HG02884 (cell line): ENCODE data around the gene TRIP6.

Experiments
- ATAC-seq: cut with Tn5 transposase; IDR thresholded peaks from one replicate; pipeline ENCODE4 v1.9.1; 2021; ENCODE audit warnings: mild to moderate bottlenecking, moderate library complexity; ENCODE audit not compliant: unreplicated experiment

TRIP6 gene

DNA sequence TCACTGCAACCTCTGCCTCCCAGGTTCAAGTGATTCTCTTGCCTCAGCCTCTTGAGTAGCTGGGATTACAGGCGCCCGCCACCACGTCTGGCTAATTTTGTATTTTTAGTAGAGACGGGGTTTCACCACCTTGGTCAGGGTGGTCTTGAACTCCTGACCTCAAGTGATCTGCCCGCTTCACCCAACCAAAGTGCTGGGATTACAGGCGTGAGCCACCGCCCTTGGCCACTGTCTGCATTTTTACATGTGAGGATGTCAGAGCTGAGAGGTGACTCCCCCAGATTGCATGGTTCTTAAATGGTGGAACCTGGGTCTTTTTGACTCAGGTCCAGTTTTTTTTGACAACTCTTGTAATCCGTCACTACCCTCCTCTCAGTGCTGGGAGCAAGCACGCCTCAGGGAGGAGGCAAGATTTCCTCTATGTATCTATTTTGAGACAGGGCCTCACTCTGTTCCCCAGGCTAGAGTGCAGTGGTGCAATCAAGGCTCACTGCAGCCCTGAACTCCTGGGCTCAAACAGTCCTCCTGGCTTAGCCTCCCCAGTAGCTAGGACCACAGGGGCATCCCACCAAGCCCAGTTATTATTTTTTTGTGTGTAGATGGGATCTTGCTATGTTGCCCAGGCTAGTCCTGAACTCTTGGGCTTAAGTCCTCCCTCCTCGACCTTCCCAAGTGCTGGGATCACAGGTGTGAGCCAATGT, 6.6 kb downstream of the TRIP6 start:
- no peak for ATAC-seq

DNA sequence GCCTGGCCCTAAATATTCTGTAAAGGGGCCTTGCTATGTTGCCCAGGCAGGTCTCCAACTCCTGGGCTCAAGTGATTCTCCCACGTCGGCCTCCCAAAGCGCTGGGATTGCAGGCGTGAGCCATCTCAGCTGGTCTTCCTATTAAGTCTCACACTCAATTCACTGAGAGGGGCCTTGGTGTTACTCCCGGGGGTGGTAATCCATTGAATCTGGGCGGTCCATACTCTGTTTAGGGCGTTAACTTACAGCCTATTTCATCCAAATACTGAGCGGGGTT, 7.1 kb downstream of the TRIP6 start:
- no peak for ATAC-seq

DNA sequence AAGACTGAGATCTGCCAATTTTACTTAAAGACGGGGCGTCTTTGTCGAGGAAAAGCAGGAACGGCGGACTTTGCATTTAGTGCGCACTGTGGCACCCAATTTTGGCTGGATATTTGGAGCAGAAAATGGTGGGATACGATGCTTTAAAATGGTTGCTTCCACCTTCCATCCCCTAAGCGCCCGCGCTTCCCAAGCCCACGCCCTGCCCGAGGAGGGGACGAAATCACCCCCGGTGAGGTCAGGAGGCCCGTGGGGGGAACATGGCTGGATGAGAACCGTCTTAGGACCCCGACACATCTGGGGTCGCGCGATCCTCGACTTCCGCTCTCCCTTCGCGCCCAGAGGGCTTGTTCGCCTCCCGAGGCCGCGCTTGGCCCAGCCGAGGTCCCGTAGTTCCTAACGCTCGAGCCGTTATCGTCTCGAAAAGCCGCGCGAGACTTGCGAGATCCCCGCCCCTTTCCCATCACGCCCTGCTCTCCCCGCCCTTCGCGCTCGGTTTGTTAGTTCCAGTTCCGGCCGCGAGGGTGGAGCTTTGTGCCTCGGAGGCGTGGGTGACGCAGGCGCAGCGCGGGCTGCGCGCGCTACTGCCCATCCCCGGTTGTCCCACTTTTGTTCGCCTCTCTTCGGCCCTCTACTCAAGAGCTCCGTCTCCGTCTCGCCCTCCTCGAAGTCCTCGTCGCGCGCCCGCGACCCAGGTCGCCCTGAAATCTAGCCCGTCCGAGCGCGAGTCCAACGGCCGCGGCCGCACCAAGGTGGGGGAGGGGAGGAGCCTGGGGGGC, 7.6 kb downstream of the TRIP6 start, which contains the start of gene SRRT:
Gene SRRT, plus strand, starts transcription at position 527 of the 779 bp plus-strand sequence. CDS start 488 bp downstream, outside the sequence.
- peak; percentile 83 for ATAC-seq

DNA sequence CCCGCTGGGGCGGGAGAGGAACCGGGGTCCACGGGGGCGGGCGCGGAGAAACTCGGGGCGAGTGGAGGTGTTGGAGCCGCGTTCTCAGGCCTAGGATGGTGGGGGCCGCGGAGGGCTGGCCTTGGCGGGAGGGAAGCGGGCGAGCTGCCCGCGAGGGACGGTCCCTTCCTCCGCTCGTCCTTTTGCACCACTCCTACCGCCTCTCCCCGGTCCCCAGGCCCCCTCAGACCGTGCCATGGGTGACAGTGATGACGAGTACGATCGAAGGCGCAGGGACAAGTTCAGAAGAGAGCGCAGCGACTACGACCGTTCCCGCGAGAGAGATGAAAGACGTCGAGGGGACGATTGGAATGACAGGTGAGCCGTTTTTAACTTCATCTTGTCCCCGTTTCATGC, 8.2 kb downstream of the TRIP6 start:
- peak; percentile 20 for ATAC-seq

DNA sequence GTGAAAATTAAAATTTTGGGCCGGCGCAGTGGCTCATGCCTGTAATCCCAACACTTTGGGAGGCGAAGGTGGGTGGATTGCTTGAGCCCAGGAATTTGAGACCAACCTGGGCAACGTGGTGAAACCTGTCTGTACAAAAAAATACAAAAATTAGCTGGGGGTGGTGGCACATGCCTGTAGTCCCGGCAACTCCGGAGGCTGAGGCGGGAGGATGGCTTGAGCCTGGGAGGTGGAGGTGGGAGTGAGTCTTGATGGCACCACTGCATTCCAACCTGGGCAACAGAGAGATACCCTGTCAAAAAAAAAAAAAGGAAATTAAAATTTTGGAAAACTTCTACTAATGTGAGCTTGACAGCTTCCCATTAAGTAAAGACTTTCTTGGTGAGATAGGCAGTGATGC, 10.8 kb downstream of the TRIP6 start:
- no peak for ATAC-seq

DNA sequence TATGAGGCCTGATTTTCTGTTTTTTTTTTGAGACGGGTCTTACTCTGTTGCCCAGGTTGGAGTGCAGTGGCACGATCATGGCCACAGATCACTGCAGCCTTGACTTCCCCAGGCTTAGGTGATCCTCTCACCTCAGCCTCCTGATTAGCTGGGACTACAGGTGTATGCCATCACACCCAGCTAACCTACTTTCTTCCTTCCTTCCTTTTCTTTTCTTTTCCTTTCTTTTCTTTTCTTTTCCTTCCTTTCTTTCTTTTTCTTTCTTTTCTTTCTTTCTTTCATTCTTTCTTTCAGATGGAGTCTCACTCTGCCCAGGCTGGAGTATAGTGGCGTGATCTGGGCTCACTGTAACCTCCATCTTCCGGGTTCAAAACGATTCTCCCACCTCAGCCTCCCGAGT, 11.5 kb downstream of the TRIP6 start:
- ATAC-seq, result no peak

DNA sequence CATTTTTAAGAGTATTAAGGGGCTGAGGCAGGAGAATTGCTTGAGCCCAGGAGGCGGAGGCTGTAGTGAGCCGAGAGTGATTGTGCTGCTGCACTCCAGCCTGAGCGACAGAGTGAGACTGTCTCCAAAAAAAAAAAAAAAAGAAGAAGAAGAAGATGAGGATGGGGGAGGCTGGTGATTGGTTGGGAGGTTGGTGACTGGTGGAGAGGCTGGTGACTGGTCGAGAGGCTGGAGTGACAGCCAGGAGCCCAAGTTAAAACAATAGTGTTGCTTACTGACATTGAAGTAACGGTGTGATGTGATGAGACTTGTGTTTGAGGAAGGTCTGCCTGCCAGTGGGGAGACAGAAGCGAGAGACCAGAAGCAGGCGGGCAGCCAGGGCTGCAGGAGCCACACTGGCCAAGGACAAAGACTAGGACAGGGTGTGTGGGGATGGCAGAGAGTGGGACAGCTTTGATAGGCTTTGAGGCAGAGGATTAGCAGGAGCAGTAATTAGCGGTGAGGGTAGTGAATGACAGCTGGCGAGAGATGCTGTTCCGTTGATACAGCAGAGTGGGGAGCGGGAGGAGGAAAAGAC, 12.6 kb downstream of the TRIP6 start:
- no peak for ATAC-seq

DNA sequence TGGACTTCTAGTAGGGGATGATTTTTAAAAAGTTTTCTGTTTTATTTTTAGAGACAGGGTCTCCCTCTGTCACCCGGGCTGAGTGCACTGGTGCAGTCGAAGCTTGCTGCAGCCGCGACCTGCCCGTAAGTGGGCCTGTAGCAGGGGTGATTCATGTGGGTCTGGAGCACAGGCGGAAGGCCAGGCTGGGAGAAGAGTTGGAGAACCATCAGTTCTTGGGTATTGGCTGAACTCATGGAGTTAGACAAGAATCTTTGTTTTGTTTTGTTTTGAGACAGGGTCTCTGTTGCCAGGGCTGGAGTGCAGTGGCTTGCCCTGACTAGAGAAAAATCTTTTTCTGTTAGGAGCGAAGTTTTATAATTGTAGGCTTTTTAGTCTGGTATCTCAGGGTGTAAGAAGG, 13.5 kb downstream of the TRIP6 start:
- no peak for ATAC-seq

DNA sequence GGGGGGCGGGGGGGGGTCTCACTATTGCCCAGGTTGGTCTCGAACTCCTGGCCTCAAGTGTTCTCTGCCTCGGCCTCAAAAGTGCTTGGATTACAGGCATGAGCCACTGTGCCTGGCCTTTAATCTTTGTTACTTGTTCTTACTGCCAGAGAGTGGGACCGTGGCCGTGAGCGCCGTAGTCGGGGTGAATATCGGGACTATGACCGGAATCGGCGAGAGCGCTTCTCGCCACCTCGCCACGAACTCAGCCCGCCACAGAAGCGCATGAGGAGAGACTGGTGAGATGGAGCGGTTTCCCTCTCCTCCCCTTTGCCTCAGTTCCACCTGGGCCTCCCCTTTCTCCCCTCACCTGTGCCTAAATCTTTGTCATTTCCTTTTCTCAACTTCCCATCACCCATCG, 13.9 kb downstream of the TRIP6 start:
- ATAC-seq, result no peak

DNA sequence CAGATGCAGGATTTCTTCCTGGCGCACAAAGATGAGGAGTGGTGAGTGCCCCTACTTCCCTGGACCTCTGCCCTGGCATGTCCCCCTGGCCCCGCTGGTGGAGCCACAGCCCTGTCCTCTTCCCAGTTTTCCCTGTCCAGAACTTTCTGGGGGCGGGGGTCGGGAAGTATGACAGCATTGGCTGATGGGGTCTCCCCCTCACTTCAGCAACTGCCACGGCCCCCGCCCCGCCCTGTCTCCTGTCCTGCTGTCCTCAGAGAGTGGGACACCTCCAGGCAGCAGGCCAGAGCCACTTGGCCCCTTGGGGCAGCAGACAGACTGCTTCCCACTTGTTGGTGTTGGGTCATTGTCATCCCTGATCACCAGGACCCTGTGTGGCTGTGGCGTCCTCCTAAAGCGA, 15.0 kb downstream of the TRIP6 start:
- no peak for ATAC-seq

DNA sequence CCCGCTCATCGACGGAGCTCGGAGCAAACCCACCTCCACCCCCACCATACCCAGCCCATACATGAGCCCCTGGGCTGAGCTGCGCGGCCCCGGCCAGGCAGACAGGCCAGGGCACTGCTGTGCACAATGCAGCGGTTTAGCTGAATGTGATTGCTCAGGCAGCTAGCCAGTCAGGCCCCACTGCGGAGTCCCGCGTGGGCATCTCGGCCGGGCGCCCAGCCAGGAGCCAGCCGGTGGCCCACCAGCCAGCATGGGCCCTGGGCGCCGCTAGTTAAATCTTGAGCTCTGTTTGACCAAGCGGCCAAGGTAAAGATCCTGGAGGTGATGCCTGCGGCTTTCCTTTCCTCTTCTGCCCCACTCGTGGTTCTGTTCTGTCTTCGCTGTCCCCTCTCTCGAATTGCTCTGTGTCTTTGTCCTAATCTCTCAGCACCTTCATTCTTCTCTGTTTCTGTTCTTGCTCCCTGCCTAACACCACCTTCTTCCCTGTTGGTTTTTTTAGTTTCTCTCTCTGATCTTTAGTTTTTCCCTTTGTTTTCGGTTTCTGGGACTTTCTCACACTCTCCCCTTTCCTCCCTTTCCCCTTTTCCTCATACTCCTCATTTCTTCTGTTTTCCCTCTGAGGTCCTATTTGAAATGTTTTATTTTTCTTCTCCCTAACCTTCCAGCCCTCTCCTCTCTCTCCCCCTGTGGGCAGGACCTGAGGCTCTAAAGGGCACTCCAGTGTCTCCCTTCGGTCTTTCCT, 15.8 kb downstream of the TRIP6 start:
- ATAC-seq, result no peak

DNA sequence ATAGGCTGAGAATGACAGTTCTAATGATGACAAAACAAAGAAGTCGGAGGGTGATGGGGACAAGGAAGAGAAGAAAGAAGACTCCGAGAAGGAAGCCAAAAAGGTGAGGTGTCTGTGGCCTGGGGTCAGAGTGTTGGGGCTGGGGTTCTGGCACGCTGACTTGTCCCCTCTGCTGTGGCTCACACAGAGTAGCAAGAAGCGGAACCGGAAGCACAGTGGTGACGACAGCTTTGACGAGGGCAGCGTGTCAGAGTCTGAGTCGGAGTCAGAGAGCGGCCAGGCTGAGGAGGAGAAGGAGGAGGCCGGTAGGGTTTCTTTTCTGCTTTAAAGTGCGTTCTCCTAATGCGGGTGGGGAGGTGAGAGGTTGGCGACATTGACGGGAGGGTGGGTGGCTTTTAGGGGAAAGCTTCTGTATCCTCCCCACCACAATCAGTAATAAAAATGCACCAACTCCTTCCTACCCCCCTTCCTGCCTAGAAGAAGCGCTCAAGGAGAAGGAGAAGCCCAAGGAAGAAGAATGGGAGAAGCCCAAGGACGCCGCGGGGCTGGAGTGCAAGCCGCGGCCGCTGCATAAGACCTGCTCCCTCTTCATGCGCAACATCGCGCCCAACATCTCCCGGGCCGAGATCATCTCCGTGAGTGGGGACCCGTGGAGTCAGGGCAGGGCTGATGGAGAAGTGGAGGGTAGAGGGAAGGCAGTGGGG, 17.7 kb downstream of the TRIP6 start:
- no peak for ATAC-seq

DNA sequence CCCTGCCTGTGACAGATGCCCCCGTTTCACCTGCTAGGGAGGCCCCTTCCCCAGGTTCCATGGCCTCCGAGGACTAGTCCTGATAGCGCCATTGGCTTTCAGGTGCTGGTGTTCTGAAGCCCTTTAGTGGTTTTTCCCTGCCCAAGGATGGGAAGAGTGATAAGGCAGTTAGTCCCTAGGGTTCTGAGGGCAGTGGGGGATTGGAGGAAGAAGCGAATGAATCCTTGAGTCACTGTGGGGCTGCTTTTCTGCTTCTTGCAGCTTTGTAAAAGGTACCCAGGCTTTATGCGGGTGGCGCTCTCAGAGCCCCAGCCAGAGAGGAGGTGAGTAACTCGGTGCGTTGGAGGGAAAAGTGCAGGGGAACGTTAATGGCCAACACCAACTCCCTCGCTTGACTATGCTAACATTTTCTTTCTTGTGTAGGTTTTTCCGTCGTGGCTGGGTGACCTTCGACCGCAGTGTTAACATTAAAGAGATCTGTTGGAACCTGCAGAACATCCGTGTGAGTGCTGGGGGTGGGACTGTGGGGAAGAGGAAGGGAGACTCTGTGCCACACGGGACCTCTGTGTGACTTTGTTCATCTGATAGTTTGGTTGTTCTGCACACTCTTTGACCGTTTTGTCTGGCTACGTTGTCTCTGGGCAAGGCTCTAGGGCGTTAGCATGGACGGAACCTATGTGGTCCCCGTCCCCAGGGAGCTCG, 18.4 kb downstream of the TRIP6 start:
- no peak for ATAC-seq

DNA sequence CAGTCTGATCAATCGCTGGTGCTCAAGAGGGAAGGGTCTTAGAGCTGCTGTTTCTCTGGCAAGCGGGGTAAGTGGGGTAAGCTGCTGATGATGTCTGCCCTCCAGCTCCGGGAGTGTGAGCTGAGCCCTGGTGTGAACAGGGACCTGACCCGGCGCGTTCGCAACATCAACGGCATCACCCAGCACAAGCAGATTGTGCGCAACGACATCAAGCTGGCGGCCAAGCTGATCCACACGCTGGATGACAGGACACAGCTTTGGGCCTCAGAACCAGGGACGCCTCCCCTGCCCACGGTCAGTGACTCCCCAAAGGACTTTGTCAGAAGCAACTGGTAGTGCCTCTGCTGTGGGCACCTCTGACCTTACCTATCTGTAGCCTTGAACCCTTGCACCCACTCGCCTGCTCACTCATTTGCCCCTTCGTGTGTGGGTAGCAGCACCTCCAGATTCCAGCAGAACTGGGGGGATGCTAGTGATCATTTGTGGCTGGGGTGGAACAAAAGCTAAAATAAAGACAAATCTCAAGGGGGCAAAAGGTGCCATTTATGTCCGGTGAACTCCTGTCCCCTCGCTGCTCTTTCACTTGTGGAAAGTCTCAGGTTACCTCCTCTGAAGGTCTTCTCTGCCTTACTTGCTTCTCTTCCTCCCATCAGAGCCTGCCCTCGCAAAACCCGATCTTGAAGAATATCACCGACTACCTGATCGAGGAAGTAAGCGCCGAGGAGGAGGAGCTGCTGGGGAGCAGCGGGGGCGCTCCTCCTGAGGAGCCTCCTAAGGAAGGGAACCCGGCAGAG, 19.2 kb downstream of the TRIP6 start:
- ATAC-seq, result no peak

DNA sequence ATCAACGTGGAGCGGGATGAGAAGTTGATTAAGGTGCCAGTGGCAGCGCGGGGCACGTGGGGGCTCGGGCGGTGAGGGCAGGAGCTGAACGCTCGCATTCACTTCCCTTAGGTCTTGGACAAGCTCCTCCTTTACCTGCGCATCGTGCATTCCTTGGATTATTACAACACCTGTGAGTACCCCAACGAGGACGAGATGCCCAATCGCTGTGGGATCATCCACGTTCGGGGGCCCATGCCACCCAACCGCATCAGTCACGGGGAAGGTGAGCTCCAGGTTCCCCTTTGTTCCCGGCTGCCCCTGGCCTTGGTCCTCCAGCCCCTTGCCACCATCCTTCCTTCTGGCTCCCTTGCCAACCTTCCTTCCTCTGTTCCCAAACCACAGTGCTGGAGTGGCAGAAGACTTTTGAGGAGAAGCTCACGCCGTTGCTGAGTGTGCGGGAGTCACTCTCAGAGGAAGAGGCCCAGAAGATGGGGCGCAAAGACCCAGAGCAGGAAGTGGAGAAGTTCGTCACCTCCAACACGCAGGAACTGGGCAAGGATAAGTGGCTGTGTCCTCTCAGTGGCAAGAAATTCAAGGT, 19.8 kb downstream of the TRIP6 start:
- no peak for ATAC-seq

DNA sequence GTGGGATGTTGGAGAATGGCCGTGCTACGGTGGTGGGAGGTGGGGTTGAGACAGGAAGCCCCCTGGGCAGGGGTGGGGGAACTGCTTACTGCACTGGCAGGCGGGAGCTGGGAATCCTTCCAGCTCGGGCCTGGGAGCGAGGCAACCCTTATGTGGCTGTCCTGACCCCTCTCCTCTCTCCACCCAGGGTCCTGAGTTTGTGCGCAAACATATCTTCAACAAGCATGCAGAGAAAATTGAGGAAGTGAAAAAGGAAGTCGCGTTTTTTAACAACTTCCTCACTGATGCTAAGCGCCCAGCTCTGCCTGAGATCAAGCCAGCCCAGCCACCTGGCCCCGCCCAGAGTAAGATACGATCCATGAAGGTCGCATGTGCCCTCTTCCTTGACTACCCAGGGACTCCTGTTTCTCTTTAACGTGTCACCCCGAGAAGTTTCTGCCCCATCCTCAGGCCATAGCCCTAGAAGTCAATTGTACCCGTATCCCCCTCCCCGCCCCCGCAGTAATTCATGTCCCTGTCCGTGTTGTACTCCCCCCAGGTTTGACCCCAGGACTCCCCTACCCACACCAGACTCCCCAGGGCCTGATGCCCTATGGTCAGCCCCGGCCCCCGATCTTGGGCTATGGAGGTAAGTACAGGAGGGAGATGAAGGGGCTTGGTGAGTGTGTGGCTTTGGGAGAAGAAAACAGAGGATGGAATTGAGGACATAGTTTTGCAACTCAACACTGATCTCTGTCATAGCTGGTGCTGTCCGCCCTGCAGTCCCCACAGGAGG, 20.5 kb downstream of the TRIP6 start:
- ATAC-seq, result no peak

DNA sequence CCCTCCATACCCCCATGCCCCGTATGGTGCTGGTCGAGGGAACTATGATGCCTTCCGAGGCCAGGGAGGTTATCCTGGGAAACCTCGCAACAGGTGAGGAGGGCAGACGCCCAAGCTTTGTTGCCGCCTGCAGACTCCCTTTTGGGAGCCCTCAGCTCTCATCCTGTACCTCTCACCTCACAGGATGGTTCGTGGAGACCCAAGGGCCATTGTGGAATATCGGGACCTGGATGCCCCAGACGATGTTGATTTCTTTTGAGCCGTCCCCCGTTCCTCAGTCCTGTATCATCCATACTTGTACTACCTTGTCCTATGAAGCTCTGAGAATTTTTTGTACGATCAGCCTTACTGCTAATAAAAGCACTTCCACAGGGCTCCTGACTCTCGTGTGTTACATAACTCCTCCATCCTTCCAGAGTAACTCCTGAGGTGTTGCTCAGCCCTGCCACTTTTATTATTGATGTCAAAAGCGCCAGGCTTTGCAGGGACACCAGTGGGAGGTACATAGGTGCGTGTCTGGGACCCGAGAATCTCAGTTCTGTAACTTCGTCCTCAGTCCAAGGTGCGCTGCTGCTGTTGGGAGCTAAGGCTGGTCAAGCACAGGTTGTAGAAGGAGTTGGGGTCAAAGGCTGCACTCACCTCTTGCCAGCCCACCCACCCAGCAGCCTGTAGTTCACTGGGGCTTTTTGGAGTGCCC, 21.3 kb downstream of the TRIP6 start:
- no peak for ATAC-seq
